SU-DHL-6 (cell line): Measurements from ENCODE around the gene RINL.

ENCODE experiments used
- EZH2phosphoT487 ChIP-seq: fragments of 200-600 bp; sonication (generic), shearing (Covaris generic); conservative IDR thresholded peaks from 2 replicates; pipeline ENCODE4 v1.6.1; 2018; ENCODE audit warnings: mild to moderate bottlenecking, antibody characterized with exemption, low read length, moderate library complexity, mixed read lengths
- TF ChIP-seq, protein P1 (sequence below): fragments of 200-600 bp; sonication (generic); IDR thresholded peaks from one replicate; pipeline ENCODE4 v1.5.1; 2017; ENCODE audit warnings: antibody characterized with exemption, mild to moderate bottlenecking, low read length, moderate library complexity; ENCODE audit not compliant: insufficient read depth, poor library complexity, severe bottlenecking

GRCh38 chr19:38891771-38892170 lies 13.7 kb upstream of the RINL start:
- TF ChIP-seq, protein P1, sequence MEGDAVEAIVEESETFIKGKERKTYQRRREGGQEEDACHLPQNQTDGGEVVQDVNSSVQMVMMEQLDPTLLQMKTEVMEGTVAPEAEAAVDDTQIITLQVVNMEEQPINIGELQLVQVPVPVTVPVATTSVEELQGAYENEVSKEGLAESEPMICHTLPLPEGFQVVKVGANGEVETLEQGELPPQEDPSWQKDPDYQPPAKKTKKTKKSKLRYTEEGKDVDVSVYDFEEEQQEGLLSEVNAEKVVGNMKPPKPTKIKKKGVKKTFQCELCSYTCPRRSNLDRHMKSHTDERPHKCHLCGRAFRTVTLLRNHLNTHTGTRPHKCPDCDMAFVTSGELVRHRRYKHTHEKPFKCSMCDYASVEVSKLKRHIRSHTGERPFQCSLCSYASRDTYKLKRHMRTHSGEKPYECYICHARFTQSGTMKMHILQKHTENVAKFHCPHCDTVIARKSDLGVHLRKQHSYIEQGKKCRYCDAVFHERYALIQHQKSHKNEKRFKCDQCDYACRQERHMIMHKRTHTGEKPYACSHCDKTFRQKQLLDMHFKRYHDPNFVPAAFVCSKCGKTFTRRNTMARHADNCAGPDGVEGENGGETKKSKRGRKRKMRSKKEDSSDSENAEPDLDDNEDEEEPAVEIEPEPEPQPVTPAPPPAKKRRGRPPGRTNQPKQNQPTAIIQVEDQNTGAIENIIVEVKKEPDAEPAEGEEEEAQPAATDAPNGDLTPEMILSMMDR = no peak
- no peak for TF ChIP-seq EZH2phosphoT487
